ENCODE measurements around the gene GDI1. TPM values are rescaled to one million over a fixed set of nuclear protein-coding genes. Genes with fewer than 3 reads are reported as not detected.
A peak's percentile ranks its signal among the peaks of the same experiment; 100 is the strongest.

GDI1 gene
- total and polyA plus RNA-seq, 2 of the 4 experiments (the other 2 are of a cell fraction): 113 to 291 TPM

GRCh38 chrX:154486052-154486395 is 49.1 kb downstream of the GDI1 start:
- no peak overlapping the region for H2BK15ac ChIP-seq (ENCODE audit: low read depth, low read length)
- peak overlapping the region; percentile 64 for H3K4me2 ChIP-seq (ENCODE audit: low read depth, low read length)
- no peak overlapping the region for H3K18ac ChIP-seq (ENCODE audit: low read depth, low read length)
- peak overlapping the region; percentile 46 for H4K5ac ChIP-seq (ENCODE audit: low read depth, low read length)
- ATAC-seq (ENCODE audit: low read depth): no peak
- 36% methylated on average over 19 of the region's 35 CpGs; no CpG with 5 or more reads in 1 of the 2 experiments for WGBS, 2 experiments (ENCODE audit: extremely low coverage in 2 of 2, insufficient read length in 1 of 2)
- peaks cover 4% of the 10 kb centered on the region; the same call in 1 of the 2 replicates for H3K4me1 ChIP-seq (ENCODE audit: control insufficient read depth, insufficient read depth, low read length)
- peaks cover 16% of the 10 kb centered on the region; the same call in 1 of the 2 replicates for H3K36me3 ChIP-seq (ENCODE audit: control insufficient read depth, insufficient read depth, low read length)
- peak overlapping the region; percentile 86 for H3K9ac ChIP-seq (ENCODE audit: low read depth, low read length)
- in situ Hi-C loops (cut with MboI; ENCODE audit: low sequenced_read_pairs) (no loop called here), dilution Hi-C loops (cut with HindIII; ENCODE audit: low sequenced_read_pairs, unreplicated experiment) (no loop called here), intact Hi-C loops (cut with micrococcal nuclease) (no loop called here)
- H3K27me3 ChIP-seq (ENCODE audit: control insufficient read depth, insufficient read depth, low read length): no peaks in the 10 kb centered on the region
- H2BK120ac ChIP-seq (ENCODE audit: low read depth, low read length): no peak overlapping the region
- peak overlapping the region; percentile 43 for H2BK5ac ChIP-seq (ENCODE audit: low read depth, low read length, poor library complexity, severe bottlenecking)
- no peak overlapping the region for H3K23ac ChIP-seq (ENCODE audit: low read depth, low read length)
- peak overlapping the region; percentile 69 for H2AFZ ChIP-seq (replicated peaks; ENCODE audit: low read length, poor library complexity)
- ChIA-PET CTCF (no interaction called here), POLR2A (ENCODE audit: unreplicated experiment) (interaction anchor here (0.6 kb wide), 1 partner anchor 36 kb away, joined by 6 read pairs; no protein-coding TSS in a partner anchor)
- H2BK20ac ChIP-seq (ENCODE audit: low read depth, low read length): no peak overlapping the region
- H3K9me3 ChIP-seq (ENCODE audit: control insufficient read depth, insufficient read depth, low read length): no peaks in the 10 kb centered on the region
- peaks cover 3 to 38% of the 10 kb centered on the region in 2 experiments; a peak in 3 of 4 replicates for H3K79me1 ChIP-seq (ENCODE audit: low read depth in 1 of 2, low read length in 2 of 2)
- BruUV-seq (replicated peaks): no TSS peak
- peak overlapping the region; percentile 67; the same call in 1 of the 2 replicates for H2AK5ac ChIP-seq (ENCODE audit: low read depth, low read length)
- H3K4me3 ChIP-seq (ENCODE audit: insufficient read depth, low read depth, low read length): peak overlapping the region; percentile 86
- no peak for DNase-seq
- H4K20me1 ChIP-seq (ENCODE audit: insufficient read depth, low read length): peaks cover 4% of the 10 kb centered on the region; the same call in 1 of the 2 replicates
- TF ChIP-seq RCOR1 (IDR thresholded peaks at IDR 0.05; ENCODE audit: insufficient replicate concordance, low read length) (no peak), USF2 (IDR thresholded peaks at IDR 0.05; ENCODE audit: low read depth, low read length) (peak; percentile 34; the same call in 1 of the 2 replicates), MAFK (IDR thresholded peaks at IDR 0.05; ENCODE audit: low read depth, low read length) (no peak)
- peak overlapping the region; percentile 62; the same call in 1 of the 2 replicates for H4K91ac ChIP-seq (ENCODE audit: insufficient read depth, low read depth, low read length)
- H2AK9ac ChIP-seq (replicated peaks; ENCODE audit: low read depth, low read length, poor library complexity): peak overlapping the region; percentile 99
- H3K4ac ChIP-seq (ENCODE audit: low read depth, low read length): peak overlapping the region; percentile 68
- peaks cover 8% of the 10 kb centered on the region; the same call in 1 of the 2 replicates for H3K9me1 ChIP-seq (ENCODE audit: insufficient read depth, low read length)
- H4K8ac ChIP-seq (ENCODE audit: low read depth in 2 of 2, low read length in 2 of 2): peak overlapping the region; percentile 24 to 78; a peak in 3 of 4 replicates
- peak overlapping the region; percentile 82; the same call in 1 of the 2 replicates for H3K14ac ChIP-seq (replicated peaks; ENCODE audit: low read depth, low read length)
- 0 out of 2 replicates have a peak overlapping the region, but pooled peaks have one; percentile 41 for H3K56ac ChIP-seq (ENCODE audit: extremely low read depth, insufficient read depth, low read length)
- H3K27ac ChIP-seq (ENCODE audit: insufficient read depth, low read length): peak overlapping the region; percentile 83
